ENCODE results near the gene PDPR. TPM values are rescaled to one million over a fixed set of nuclear protein-coding genes. Genes with fewer than 3 reads are reported as not detected.
"Not testable (repeated sequence)": the region's sequence is repeated elsewhere in the genome, so short reads cannot be mapped to it uniquely, and the experiment has no call there.

Gene PDPR
- total and polyA plus RNA-seq, 4 donors = 2.2 to 13.5 (median 6.5) TPM

DNA sequence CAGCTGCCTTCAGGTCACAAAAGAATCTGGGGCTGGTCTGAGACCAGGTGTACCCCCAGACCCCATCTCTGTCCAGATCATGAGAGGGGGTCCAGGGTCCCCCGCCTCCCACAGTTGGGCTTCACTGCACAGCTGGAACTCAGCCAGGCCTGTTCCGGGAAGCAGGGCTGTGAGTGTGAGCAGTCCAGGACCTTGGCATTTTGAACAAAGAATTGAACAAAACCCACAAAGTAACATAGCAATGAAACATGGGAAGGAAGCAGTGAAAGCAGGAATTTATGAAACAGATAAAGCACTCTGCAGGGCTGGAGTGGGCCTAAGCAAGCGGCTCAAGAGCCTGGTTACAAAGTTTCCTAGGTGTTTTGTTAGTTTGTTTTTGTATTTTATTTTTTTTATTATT lies 84.5 kb downstream of the PDPR start:
- not testable (repeated sequence) for DNase-seq (ENCODE audit: low spot score); H3K27me3 ChIP-seq (ENCODE audit: control insufficient read depth in 4 of 4, insufficient read depth in 4 of 4, low read length in 3 of 4); H3K4me3 ChIP-seq (ENCODE audit: low read depth in 1 of 3, low read length in 3 of 3); H3K36me3 ChIP-seq (ENCODE audit: control insufficient read depth in 4 of 4, insufficient read depth in 3 of 4, low read depth in 1 of 4, low read length in 3 of 4); H3K27ac ChIP-seq (ENCODE audit: low read depth in 1 of 2, low read length in 2 of 2); H3K9ac ChIP-seq (ENCODE audit: low read depth in 1 of 2, low read length in 2 of 2); H3K9me3 ChIP-seq (ENCODE audit: control insufficient read depth in 4 of 4, low read length in 3 of 4); H3K4me1 ChIP-seq (ENCODE audit: control insufficient read depth in 4 of 4, insufficient read depth in 4 of 4, low read length in 3 of 4)
- 67% methylated on average over 3 of the region's 3 CpGs for WGBS

DNA sequence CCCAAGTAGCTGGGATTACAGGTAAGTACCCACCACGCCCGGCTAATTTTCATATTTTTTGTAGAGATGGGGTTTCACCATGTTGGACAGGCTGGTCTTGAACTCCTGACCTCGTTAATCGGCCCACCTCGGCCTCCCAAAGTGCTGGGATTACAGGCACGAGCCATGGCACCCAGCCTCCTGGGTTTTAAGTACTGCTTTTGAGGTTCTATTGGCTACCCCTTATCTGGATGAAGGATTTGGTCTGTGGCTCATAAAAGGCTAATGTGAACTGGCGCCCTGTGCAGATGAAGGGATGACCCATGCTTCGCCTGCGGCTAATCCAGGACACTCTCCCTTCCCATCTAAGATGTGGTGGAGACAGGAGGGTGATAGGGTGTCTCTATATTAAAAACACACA lies 85.0 kb downstream of the PDPR start:
- 93% methylated on average over 9 of the region's 9 CpGs for WGBS
- not testable (repeated sequence) for H3K27ac ChIP-seq (ENCODE audit: low read depth in 1 of 2, low read length in 2 of 2); H3K4me1 ChIP-seq (ENCODE audit: control insufficient read depth in 4 of 4, insufficient read depth in 4 of 4, low read length in 3 of 4); H3K9ac ChIP-seq (ENCODE audit: low read depth in 1 of 2, low read length in 2 of 2); H3K36me3 ChIP-seq (ENCODE audit: control insufficient read depth in 4 of 4, insufficient read depth in 3 of 4, low read depth in 1 of 4, low read length in 3 of 4); H3K4me3 ChIP-seq (ENCODE audit: low read depth in 1 of 3, low read length in 3 of 3); H3K27me3 ChIP-seq (ENCODE audit: control insufficient read depth in 4 of 4, insufficient read depth in 4 of 4, low read length in 3 of 4); H3K9me3 ChIP-seq (ENCODE audit: control insufficient read depth in 4 of 4, low read length in 3 of 4); DNase-seq (ENCODE audit: low spot score)

DNA sequence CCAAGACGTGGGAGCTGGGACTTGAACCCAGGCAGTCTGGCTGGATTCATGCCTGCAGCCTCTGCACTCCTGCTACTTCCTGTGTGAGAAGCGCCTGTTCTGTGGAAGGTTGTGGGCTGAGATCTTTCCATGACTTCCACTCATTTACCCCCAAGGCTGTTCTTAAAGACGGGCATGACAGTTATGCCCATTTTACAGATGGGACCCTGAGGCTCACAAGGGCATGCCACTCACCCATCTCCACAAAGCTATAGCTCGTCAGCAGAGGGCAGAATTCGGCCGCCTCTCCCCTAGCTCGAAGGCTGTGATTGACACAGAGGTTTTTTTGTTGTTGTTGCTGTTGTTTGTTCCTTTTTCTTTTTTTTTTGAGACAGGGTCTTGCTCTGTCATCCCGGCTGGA lies 85.9 kb downstream of the PDPR start:
- not testable (repeated sequence) for H3K27ac ChIP-seq (ENCODE audit: low read depth in 1 of 2, low read length in 2 of 2); DNase-seq (ENCODE audit: low spot score); H3K4me3 ChIP-seq (ENCODE audit: low read depth in 1 of 3, low read length in 3 of 3); H3K4me1 ChIP-seq (ENCODE audit: control insufficient read depth in 4 of 4, insufficient read depth in 4 of 4, low read length in 3 of 4); H3K27me3 ChIP-seq (ENCODE audit: control insufficient read depth in 4 of 4, insufficient read depth in 4 of 4, low read length in 3 of 4); H3K36me3 ChIP-seq (ENCODE audit: control insufficient read depth in 4 of 4, insufficient read depth in 3 of 4, low read depth in 1 of 4, low read length in 3 of 4); H3K9ac ChIP-seq (ENCODE audit: low read depth in 1 of 2, low read length in 2 of 2); H3K9me3 ChIP-seq (ENCODE audit: control insufficient read depth in 4 of 4, low read length in 3 of 4)
- WGBS = 89% methylated on average over 8 of the region's 8 CpGs

DNA sequence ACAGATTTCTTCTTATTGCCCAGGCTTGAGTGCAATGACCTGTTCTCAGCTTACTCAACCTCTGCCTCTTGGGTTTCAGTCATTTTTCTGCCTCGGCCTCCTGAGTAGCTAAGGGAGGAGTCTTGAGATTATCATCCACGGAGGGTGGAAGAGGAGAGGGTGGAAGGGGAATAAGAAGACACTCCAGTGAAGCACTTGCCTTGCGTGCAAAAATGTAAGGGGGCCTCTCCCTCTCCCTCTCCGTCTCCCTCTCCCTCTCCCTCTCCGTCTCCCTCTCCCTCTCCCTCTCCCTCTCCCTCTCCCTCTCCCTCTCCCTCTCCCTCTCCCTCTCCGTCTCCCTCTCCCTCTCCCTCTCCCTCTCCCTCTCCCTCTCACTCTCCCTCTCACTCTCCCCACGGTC lies 89.4 kb downstream of the PDPR start:
- H3K4me1 ChIP-seq (ENCODE audit: control insufficient read depth in 4 of 4, insufficient read depth in 4 of 4, low read length in 3 of 4); H3K27ac ChIP-seq (ENCODE audit: low read depth in 1 of 2, low read length in 2 of 2); H3K27me3 ChIP-seq (ENCODE audit: control insufficient read depth in 4 of 4, insufficient read depth in 4 of 4, low read length in 3 of 4); H3K9me3 ChIP-seq (ENCODE audit: control insufficient read depth in 4 of 4, low read length in 3 of 4); H3K36me3 ChIP-seq (ENCODE audit: control insufficient read depth in 4 of 4, insufficient read depth in 3 of 4, low read depth in 1 of 4, low read length in 3 of 4); H3K9ac ChIP-seq (ENCODE audit: low read depth in 1 of 2, low read length in 2 of 2); DNase-seq (ENCODE audit: low spot score); H3K4me3 ChIP-seq (ENCODE audit: low read depth in 1 of 3, low read length in 3 of 3): not testable (repeated sequence)
- WGBS = 74% methylated on average over 5 of the region's 7 CpGs

DNA sequence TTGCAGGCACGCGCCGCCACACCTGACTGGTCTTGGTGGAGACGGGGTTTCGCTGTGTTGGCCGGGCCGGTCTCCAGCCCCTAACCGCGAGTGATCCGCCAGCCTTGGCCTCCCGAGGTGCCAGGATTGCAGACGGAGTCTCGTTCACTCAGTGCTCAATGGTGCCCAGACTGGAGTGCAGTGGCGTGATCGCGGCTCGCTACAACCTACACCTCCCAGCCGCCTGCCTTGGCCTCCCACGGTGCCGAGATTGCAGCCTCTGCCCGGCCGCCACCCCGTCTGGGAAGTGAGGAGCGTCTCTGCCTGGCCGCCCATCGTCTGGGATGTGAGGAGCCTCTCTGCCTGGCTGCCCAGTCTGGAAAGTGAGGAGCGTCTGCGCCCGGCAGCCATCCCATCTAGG lies 89.9 kb downstream of the PDPR start:
- 97% methylated on average over 19 of the region's 29 CpGs for WGBS

DNA sequence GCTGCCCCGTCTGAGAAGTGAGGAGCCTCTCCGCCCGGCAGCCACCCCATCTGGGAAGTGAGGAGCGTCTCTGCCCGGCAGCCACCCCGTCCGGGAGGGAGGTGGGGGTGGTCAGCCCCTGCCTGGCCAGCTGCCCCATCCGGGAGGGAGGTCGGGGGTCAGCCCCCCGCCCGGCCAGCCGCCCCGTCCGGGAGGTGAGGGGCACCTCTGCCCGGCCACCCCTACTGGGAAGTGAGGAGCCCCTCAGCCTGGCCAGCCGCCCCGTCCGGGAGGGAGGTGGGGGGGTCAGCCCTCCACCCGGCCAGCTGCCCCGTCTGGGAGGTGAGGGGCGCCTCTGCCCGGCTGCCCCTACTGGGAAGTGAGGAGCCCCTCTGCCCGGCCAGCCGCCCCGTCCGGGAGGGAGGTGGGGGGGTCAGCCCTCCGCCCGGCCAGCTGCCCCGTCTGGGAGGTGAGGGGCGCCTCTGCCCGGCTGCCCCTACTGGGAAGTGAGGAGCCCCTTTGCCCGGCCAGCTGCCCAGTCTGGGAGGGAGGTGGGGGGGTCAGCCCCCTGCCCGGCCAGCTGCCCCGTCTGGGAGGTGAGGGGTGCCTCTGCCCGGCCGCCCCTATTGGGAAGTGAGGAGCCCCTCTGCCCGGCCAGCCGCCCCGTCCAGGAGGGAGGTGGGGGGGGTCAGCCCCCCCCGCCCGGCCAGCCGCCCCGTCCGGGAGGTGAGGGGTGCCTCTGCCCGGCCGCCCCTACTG lies 90.7 kb downstream of the PDPR start:
- not testable (repeated sequence) for DNase-seq (ENCODE audit: low spot score); H3K27me3 ChIP-seq (ENCODE audit: control insufficient read depth in 4 of 4, insufficient read depth in 4 of 4, low read length in 3 of 4); H3K4me3 ChIP-seq (ENCODE audit: low read depth in 1 of 3, low read length in 3 of 3); H3K4me1 ChIP-seq (ENCODE audit: control insufficient read depth in 4 of 4, insufficient read depth in 4 of 4, low read length in 3 of 4); H3K9me3 ChIP-seq (ENCODE audit: control insufficient read depth in 4 of 4, low read length in 3 of 4); H3K9ac ChIP-seq (ENCODE audit: low read depth in 1 of 2, low read length in 2 of 2); H3K36me3 ChIP-seq (ENCODE audit: control insufficient read depth in 4 of 4, insufficient read depth in 3 of 4, low read depth in 1 of 4, low read length in 3 of 4); H3K27ac ChIP-seq (ENCODE audit: low read depth in 1 of 2, low read length in 2 of 2)
- WGBS = 95% methylated on average over 43 of the region's 46 CpGs

More for the DNA sequence above, 89.9 kb downstream of the PDPR start:
- not testable (repeated sequence) for H3K9me3 ChIP-seq (ENCODE audit: control insufficient read depth in 4 of 4, low read length in 3 of 4); H3K4me1 ChIP-seq (ENCODE audit: control insufficient read depth in 4 of 4, insufficient read depth in 4 of 4, low read length in 3 of 4); H3K36me3 ChIP-seq (ENCODE audit: control insufficient read depth in 4 of 4, insufficient read depth in 3 of 4, low read depth in 1 of 4, low read length in 3 of 4); H3K27ac ChIP-seq (ENCODE audit: low read depth in 1 of 2, low read length in 2 of 2); H3K9ac ChIP-seq (ENCODE audit: low read depth in 1 of 2, low read length in 2 of 2); H3K4me3 ChIP-seq (ENCODE audit: low read depth in 1 of 3, low read length in 3 of 3); DNase-seq (ENCODE audit: low spot score); H3K27me3 ChIP-seq (ENCODE audit: control insufficient read depth in 4 of 4, insufficient read depth in 4 of 4, low read length in 3 of 4)

DNA sequence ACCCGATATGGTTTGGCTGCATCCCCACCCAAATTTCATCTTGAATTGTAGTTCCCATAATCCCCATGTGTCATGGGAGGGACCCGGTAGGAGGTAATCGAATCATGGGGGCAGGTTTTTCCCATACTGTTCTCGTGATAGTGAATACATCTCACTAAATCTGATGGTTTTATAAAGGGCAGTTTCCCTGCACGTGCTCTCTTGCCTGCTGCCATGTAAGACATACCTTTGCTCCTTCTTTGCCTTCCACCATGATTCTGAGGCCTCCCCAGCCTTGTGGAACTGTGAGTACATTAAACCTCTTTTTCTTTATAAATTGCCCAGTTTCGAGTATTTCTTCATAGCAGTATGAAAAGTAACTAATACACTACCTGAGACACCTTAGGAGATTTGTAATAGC lies 92.2 kb downstream of the PDPR start:
- H3K36me3 ChIP-seq (ENCODE audit: control insufficient read depth in 4 of 4, insufficient read depth in 3 of 4, low read depth in 1 of 4, low read length in 3 of 4); H3K9ac ChIP-seq (ENCODE audit: low read depth in 1 of 2, low read length in 2 of 2); H3K27me3 ChIP-seq (ENCODE audit: control insufficient read depth in 4 of 4, insufficient read depth in 4 of 4, low read length in 3 of 4); H3K27ac ChIP-seq (ENCODE audit: low read depth in 1 of 2, low read length in 2 of 2); H3K4me1 ChIP-seq (ENCODE audit: control insufficient read depth in 4 of 4, insufficient read depth in 4 of 4, low read length in 3 of 4); H3K9me3 ChIP-seq (ENCODE audit: control insufficient read depth in 4 of 4, low read length in 3 of 4); H3K4me3 ChIP-seq (ENCODE audit: low read depth in 1 of 3, low read length in 3 of 3); DNase-seq (ENCODE audit: low spot score): not testable (repeated sequence)
- 96% methylated on average over 6 of the region's 6 CpGs for whole genome bisulfite sequencing

All from liver (tissue), 9 donors.